ENCODE data around the gene U2AF1L4. TPM values are rescaled to one million over a fixed set of nuclear protein-coding genes. Genes with fewer than 3 reads are reported as not detected.

Gene U2AF1L4
- total RNA-seq, 1 experiment from 2014 or later = 6.3 TPM

GRCh38 chr19:35760711-35761349 is 15.6 kb upstream of the U2AF1L4 start:
- in situ Hi-C loops (cut with HindIII; ENCODE audit: low sequenced_read_pairs) = no loop called here
- no peak for DNase-seq (ENCODE audit: low spot score)

DNA sequence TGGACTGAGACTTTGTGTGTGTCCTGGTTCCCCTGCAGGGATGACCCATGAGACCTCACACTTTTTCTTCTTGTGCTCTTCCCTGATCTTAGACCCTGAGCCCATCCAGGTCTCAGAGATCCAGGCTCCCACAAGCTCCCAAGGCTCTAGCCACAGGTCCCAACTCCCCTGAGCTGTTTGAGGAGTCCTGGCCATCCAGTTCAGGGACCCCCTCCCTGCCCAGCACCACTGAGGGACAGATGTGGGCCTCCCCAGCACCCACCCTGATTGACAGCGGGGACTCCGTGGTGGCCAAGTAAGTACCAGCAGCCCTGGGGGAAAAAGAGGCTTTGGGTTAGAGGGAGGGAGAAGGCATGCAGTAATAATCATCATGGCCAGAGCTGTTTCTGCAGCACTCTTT is 14.5 kb upstream of the U2AF1L4 start:
- no peak for DNase-seq (ENCODE audit: low spot score)
- in situ Hi-C loops (cut with HindIII; ENCODE audit: low sequenced_read_pairs) = no loop called here

- in situ Hi-C loops (cut with HindIII; ENCODE audit: low sequenced_read_pairs) = no loop called here
- peak; percentile 99 for DNase-seq (ENCODE audit: low spot score)
Measured at GRCh38 chr19:35757749-35758608, 12.8 kb upstream of the U2AF1L4 start, which contains the start of gene PROSER3. TSS of gene PROSER3 (plus strand) at chr19:35758176. CDS start at chr19:35758216, 40 bp downstream.

GRCh38 chr19:35757231-35757748 is 12.1 kb upstream of the U2AF1L4 start:
- in situ Hi-C loops (cut with HindIII; ENCODE audit: low sequenced_read_pairs) = no loop called here
- no peak for DNase-seq (ENCODE audit: low spot score)

DNA sequence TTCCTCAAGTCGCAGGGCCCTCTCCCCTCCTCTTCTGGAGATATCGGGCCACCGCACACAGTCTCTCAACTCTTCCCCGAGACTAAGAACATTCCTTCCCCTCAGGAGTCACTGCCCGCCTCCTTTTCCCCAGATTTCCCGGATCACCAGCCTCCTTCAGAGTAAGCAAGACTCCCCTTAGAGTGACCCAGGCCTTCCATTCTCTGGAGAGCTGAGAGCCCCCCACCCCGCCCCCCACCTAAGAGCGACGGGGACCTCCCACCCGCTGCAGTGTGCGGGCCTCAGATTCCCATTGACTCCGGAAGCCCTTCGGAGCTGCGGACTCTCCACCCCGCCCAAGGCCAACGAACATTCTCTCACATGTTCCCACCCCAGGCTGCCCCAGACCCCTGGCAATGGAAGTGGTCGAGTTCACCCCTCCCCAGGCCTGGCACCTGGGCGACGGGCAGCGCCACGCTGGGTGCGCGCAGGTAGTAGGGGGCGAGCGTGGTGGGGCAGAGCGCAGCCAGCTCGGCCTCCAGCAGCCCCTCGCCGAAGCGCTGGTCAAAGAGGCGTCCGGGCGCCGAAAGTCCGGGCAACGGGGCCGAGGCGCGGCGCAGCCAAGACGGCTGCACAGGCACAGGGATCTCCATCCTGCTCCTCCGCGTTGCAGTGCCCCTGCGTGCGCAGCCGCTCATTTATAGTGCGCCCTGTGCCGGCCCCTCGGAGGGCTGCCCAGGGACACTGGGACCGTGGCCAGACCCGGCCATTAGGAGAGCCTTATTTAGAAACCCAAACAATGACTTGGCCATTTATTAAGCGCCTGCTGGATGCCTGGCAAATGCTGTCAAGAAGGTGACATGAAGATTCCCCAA is 11.4 kb upstream of the U2AF1L4 start, which contains the start of gene HSPB6:
TSS of gene HSPB6 (minus strand) at position 653 of the 854 bp plus-strand sequence. CDS start at position 632, 21 bp downstream.
- in situ Hi-C loops (cut with HindIII; ENCODE audit: low sequenced_read_pairs) = no loop called here
- DNase-seq (ENCODE audit: low spot score) = peak; percentile 32

- no peak for DNase-seq (ENCODE audit: low spot score)
- in situ Hi-C loops (cut with HindIII; ENCODE audit: low sequenced_read_pairs) = no loop called here
Measured at GRCh38 chr19:35755550-35756376, 10.5 kb upstream of the U2AF1L4 start.

DNA sequence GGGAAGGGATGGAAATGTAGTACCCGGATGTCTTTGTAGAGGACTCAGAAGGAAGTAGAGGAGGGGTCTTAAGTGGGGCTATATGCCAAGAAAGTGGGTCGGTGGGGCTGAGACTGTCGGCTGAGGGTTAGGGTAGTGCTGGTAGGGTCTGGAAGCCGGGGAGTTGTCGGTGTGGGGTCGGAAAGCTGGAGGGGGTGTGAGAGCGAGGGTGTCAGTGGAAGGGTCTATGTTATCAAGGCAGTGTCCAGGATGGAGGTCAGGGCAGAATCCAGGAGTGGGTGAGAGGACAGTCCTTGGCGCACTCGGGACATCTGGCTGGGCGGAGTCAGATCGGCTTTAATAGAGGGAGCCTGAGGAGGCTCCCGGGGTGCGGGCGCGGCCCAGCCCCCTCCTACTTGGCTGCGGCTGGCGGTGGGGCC is 9.9 kb upstream of the U2AF1L4 start:
- DNase-seq (ENCODE audit: low spot score) = no peak
- in situ Hi-C loops (cut with HindIII; ENCODE audit: low sequenced_read_pairs) = no loop called here

GRCh38 chr19:35754370-35755130 is 9.3 kb upstream of the U2AF1L4 start:
- in situ Hi-C loops (cut with HindIII; ENCODE audit: low sequenced_read_pairs) = no loop called here
- DNase-seq (ENCODE audit: low spot score) = no peak

- in situ Hi-C loops (cut with HindIII; ENCODE audit: low sequenced_read_pairs) = no loop called here
Measured at GRCh38 chr19:35753634-35754369, 8.6 kb upstream of the U2AF1L4 start.

DNA sequence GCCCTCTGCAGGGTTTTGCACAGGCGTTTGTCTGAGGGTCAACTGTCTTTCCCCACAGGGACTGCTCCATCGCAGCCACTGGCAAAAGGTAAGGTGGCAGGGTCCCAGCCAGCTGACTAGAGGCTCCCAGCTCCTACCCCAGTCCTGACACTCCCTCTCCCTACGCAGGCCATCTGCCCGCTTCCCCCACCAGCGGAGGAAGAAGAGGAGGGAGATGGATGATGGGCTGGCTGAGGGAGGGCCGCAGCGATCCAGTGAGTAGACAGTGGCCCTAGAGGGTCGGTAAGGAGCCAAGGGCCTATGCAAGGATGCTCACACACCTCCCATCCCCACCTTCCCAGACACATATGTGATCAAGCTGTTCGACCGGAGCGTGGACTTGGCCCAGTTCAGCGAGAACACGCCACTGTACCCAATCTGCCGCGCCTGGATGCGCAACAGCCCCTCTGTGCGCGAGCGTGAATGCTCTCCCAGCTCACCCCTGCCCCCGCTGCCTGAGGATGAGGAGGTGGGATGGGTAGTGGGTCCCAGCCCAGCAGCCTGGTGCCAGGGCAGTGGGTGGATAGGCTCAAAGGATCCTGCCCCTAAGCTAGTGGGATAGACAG is 7.6 kb upstream of the U2AF1L4 start:
- in situ Hi-C loops (cut with HindIII; ENCODE audit: low sequenced_read_pairs) = no loop called here
- no peak for DNase-seq (ENCODE audit: low spot score)

More at GRCh38 chr19:35753634-35754369, 8.6 kb upstream of the U2AF1L4 start:
- DNase-seq (ENCODE audit: low spot score) = no peak

GRCh38 chr19:35751839-35752745 is 6.9 kb upstream of the U2AF1L4 start:
- in situ Hi-C loops (cut with HindIII; ENCODE audit: low sequenced_read_pairs) = no loop called here
- no peak for DNase-seq (ENCODE audit: low spot score)

GRCh38 chr19:35750167-35750566 is 4.9 kb upstream of the U2AF1L4 start:
- DNase-seq (ENCODE audit: low spot score) = no peak
- in situ Hi-C loops (cut with HindIII; ENCODE audit: low sequenced_read_pairs) = no loop called here

DNA sequence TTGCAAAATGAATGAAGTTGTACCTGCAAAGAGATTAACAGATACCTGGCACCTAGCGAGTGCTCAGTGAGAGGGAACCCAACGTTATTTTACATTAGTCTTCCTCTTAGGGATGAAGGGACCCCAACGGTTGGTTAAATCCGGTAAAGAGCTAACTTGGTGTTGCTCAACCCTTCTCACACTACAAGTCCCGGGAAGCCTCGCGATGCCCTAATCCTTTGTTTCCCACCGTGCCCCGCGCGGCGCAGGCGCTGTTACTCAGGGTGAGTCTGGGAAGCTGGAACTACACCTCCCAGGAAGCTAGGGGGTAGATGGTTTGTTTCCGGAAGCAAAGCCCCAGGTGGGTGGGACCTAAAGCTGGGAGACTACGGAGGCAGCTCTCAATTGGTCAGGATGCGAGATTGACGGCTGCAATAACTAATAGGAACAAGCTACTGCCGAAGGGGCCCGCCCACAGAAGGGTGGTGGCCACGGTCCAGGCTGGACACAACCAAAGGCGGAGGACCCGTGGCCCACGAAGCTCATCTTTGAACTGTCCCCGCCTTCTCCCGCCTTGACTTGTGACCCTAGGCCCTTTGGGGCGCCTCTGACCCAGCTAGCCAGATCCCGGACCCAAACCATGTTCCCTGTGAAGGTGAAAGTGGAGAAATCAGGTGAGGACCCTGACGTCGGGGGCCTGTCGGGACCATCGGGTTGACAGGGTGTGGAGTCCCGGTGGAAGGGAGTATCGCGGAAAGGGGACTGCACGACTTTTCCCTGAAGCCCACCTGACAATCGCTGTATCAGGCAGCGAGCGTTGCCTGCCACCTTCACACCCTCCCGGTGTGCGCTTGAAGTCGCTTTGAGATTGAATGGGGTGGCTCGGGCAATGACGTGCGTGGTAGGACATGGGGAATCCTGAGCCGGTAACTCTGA is 3.1 kb upstream of the U2AF1L4 start, which contains the start of gene LIN37:
TSS of gene LIN37 (plus strand) at position 471 of the 915 bp plus-strand sequence. CDS start at position 620, 149 bp downstream.
- in situ Hi-C loops (cut with HindIII; ENCODE audit: low sequenced_read_pairs) = no loop called here
- peak; percentile 100 for DNase-seq (ENCODE audit: low spot score)

GRCh38 chr19:35746531-35746930 is 1.3 kb upstream of the U2AF1L4 start:
- in situ Hi-C loops (cut with HindIII; ENCODE audit: low sequenced_read_pairs) = no loop called here
- no peak for DNase-seq (ENCODE audit: low spot score)

GRCh38 chr19:35746087-35746462 is 857 bp upstream of the U2AF1L4 start:
- in situ Hi-C loops (cut with HindIII; ENCODE audit: low sequenced_read_pairs) = no loop called here
- no peak for DNase-seq (ENCODE audit: low spot score)
